H9 (cell line): ENCODE results near the gene SCRN3. TPM values are rescaled to one million over a fixed set of nuclear protein-coding genes. Genes with fewer than 3 reads are reported as not detected.

ENCODE experiments used
- DNase-seq: peaks from one replicate; pipeline ENCODE4 v3.0.0-alpha.2; 2017
- H2AFZ ChIP-seq: one replicate; pipeline ENCODE4 v1.6.1; 2013; ENCODE audit warnings: mild to moderate bottlenecking, low read length, control low read depth, moderate library complexity
- H2AK5ac ChIP-seq: 2 replicates; pipeline ENCODE4 v1.6.1; 2013; ENCODE audit warnings: low read length, control low read depth, mixed read lengths; ENCODE audit not compliant: insufficient read length
- H2BK120ac ChIP-seq: one replicate; pipeline ENCODE4 v1.6.1; 2013; ENCODE audit warnings: low read depth, mild to moderate bottlenecking, low read length, control low read depth, inconsistent platforms; ENCODE audit not compliant: poor library complexity, severe bottlenecking
- H2BK12ac ChIP-seq: 2 replicates; pipeline ENCODE4 v1.6.1; 2013; ENCODE audit warnings: low read length, control low read depth, mixed read lengths, low read depth; ENCODE audit not compliant: insufficient read length
- H2BK15ac ChIP-seq: 2 replicates; pipeline ENCODE4 v1.6.1; 2013; ENCODE audit warnings: low read depth, low read length, control low read depth
- H2BK20ac ChIP-seq: one replicate; pipeline ENCODE4 v1.6.1; 2013; ENCODE audit warnings: low read depth, mild to moderate bottlenecking, low read length, control low read depth, inconsistent platforms; ENCODE audit not compliant: poor library complexity, severe bottlenecking
- H2BK5ac ChIP-seq: 2 replicates; pipeline ENCODE4 v1.6.1; 2013; ENCODE audit warnings: low read length, control low read depth, mixed read lengths; ENCODE audit not compliant: insufficient read length
- H3K14ac ChIP-seq: 2 replicates; pipeline ENCODE4 v1.6.1; 2013; ENCODE audit warnings: low read length, control low read depth; ENCODE audit not compliant: insufficient read depth
- H3K18ac ChIP-seq: 2 replicates; pipeline ENCODE4 v1.6.1; 2013; ENCODE audit warnings: low read depth, mild to moderate bottlenecking, mixed read lengths, low read length, control low read depth; ENCODE audit not compliant: insufficient read length
- H3K23ac ChIP-seq: 2 replicates; pipeline ENCODE4 v1.6.1; 2013; ENCODE audit warnings: low read length, control low read depth, mixed read lengths, low read depth; ENCODE audit not compliant: insufficient read length
- H3K23me2 ChIP-seq: 2 replicates; pipeline ENCODE4 v1.6.1; 2013; ENCODE audit warnings: low read depth, mild to moderate bottlenecking, mixed read lengths, low read length, control low read depth; ENCODE audit not compliant: insufficient read length, poor library complexity, severe bottlenecking
- H3K27ac ChIP-seq: 2 replicates; pipeline ENCODE4 v1.5.1; 2013; ENCODE audit warnings: low read length, control low read depth, mixed read lengths, low read depth; ENCODE audit not compliant: insufficient read length
- H3K27me3 ChIP-seq: 2 replicates; pipeline ENCODE4 v1.6.1; 2013; ENCODE audit warnings: low read length, control low read depth, inconsistent platforms; ENCODE audit not compliant: insufficient read depth
- H3K4ac ChIP-seq: 2 replicates; pipeline ENCODE4 v1.6.1; 2013; ENCODE audit warnings: low read depth, mild to moderate bottlenecking, control low read depth, inconsistent platforms, low read length, moderate library complexity
- H3K4me1 ChIP-seq: 2 replicates; pipeline ENCODE4 v1.6.1; 2013; ENCODE audit warnings: low read length, control low read depth, inconsistent platforms; ENCODE audit not compliant: insufficient read depth
- H3K4me2 ChIP-seq: 2 replicates; pipeline ENCODE4 v1.6.1; 2013; ENCODE audit warnings: low read length, control low read depth, mixed read lengths; ENCODE audit not compliant: insufficient read length, insufficient read depth
- H3K56ac ChIP-seq: 2 replicates; pipeline ENCODE4 v1.6.1; 2013; ENCODE audit warnings: low read depth, mild to moderate bottlenecking, mixed read lengths, low read length, control low read depth; ENCODE audit not compliant: insufficient read length
- H3K79me1 ChIP-seq: 2 replicates; pipeline ENCODE4 v1.6.1; 2013; ENCODE audit warnings: low read depth, mild to moderate bottlenecking, moderate library complexity, low read length, control low read depth, inconsistent platforms; ENCODE audit not compliant: insufficient read depth, poor library complexity, severe bottlenecking
- H3K79me2 ChIP-seq: 2 replicates; pipeline ENCODE4 v1.6.1; 2013; ENCODE audit warnings: low read length, control low read depth, inconsistent platforms; ENCODE audit not compliant: insufficient read depth
- H3K9ac ChIP-seq: 2 replicates; pipeline ENCODE4 v1.6.1; 2013; ENCODE audit warnings: low read length, control low read depth, mixed read lengths; ENCODE audit not compliant: insufficient read length; ENCODE audit errors: extremely low read depth
- H3K9me3 ChIP-seq: one replicate; pipeline ENCODE4 v1.6.1; 2013; ENCODE audit warnings: low read depth, low read length, inconsistent platforms; ENCODE audit not compliant: control insufficient read depth
- H3T11ph ChIP-seq: one replicate; pipeline ENCODE4 v1.6.1; 2013; ENCODE audit warnings: mild to moderate bottlenecking, low read length, control low read depth, inconsistent platforms
- H4K20me1 ChIP-seq: one replicate; pipeline ENCODE4 v1.6.1; 2013; ENCODE audit not compliant: control insufficient read depth, insufficient read length, insufficient read depth
- H4K5ac ChIP-seq: 2 replicates; pipeline ENCODE4 v1.6.1; 2013; ENCODE audit warnings: low read depth, mild to moderate bottlenecking, mixed read lengths, low read length, control low read depth; ENCODE audit not compliant: insufficient read length
- H4K8ac ChIP-seq: replicated peaks from 2 replicates; pipeline ENCODE4 v1.6.1; 2013; ENCODE audit warnings: low read length, control low read depth, mixed read lengths, low read depth; ENCODE audit not compliant: insufficient read length
- H4K91ac ChIP-seq: 2 replicates; pipeline ENCODE4 v1.6.1; 2013; ENCODE audit warnings: low read depth, mild to moderate bottlenecking, moderate library complexity, mixed read lengths, low read length, control low read depth; ENCODE audit not compliant: insufficient read length
- H3K27ac Mint-ChIP-seq, 3 experiments: 2 replicates in 2 of 3; 3 replicates in 1 of 3; pipeline ENCODE4 v1.8.0; 2020 to 2021; ENCODE audit warnings: mixed read lengths in 3 of 3, mild to moderate bottlenecking in 1 of 3, moderate library complexity in 1 of 3
- H3K27me3 Mint-ChIP-seq: 2 replicates; pipeline ENCODE4 v1.8.0; 2021; ENCODE audit warnings: low read depth, mild to moderate bottlenecking, moderate library complexity, mixed read lengths
- H3K36me3 Mint-ChIP-seq, 3 experiments: 2 replicates in 2 of 3; 3 replicates in 1 of 3; pipeline ENCODE4 v1.8.0; 2020 to 2021; ENCODE audit warnings: low read depth in 3 of 3, mixed read lengths in 3 of 3; ENCODE audit not compliant: insufficient read depth in 1 of 3
- H3K4me1 Mint-ChIP-seq, 2 experiments: 2 replicates each; pipeline ENCODE4 v1.8.0; 2020; ENCODE audit warnings: mixed read lengths in 2 of 2
- H3K4me3 Mint-ChIP-seq, 2 experiments: 2 replicates in 1 of 2; 3 replicates in 1 of 2; pipeline ENCODE4 v1.8.0; 2020 to 2021; ENCODE audit warnings: mild to moderate bottlenecking in 2 of 2, mixed read lengths in 2 of 2, moderate library complexity in 1 of 2
- H3K9me3 Mint-ChIP-seq, 2 experiments: 2 replicates in 1 of 2; 3 replicates in 1 of 2; pipeline ENCODE4 v1.8.0; 2020; ENCODE audit warnings: mild to moderate bottlenecking in 2 of 2, mixed read lengths in 2 of 2, moderate library complexity in 1 of 2
- total RNA-seq: library from RNA; stranded (reverse); gene quantifications from 2 replicates; pipeline ENCODE4 v1.2.1, GENCODE V29; 2021
- TF ChIP-seq, protein P1 (sequence below): fragments of 200-600 bp; sonication (generic); conservative IDR thresholded peaks from 3 replicates; pipeline ENCODE4 v1.8.0; 2021; ENCODE audit warnings: antibody characterized with exemption, mild to moderate bottlenecking

The SCRN3 gene
- total RNA-seq, 1 experiment from 2014 or later = 8.7 TPM

DNA sequence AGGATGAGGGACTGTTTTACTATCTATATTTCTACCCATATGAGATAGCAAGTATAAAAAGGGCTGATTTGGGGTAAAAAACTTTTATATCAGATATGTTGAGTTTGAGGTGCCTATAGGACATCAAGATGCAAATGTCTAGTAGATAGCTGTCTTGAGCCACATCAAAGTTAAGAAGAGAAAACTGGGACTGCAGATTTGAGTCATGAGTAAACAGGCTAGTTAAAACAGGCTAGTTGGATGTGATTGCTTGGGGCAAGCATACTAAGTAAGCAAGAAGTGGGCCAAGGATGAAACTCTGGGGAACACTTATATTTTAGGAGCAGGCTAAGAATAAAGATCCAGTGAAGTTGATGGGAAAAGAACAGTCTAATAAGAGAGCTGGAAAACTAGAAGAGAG lies 2.8 kb upstream of the SCRN3 start:
- Histone ChIP-seq H3K4me1 (no peaks in the 10 kb centered on the region), H4K5ac (no peak overlapping the region), H3K27ac (no peak overlapping the region), H2AK5ac (no peak overlapping the region), H4K91ac (no peak overlapping the region), H3K18ac (no peak overlapping the region), H3K4ac (no peak overlapping the region), H4K8ac (no peak overlapping the region), H3K79me1 (peaks cover 2% of the 10 kb centered on the region), H2BK20ac (no peak overlapping the region), H2BK15ac (no peak overlapping the region), H2AFZ (no peak overlapping the region), H3K23me2 (peaks cover 9% of the 10 kb centered on the region), H3K14ac (no peak overlapping the region), H2BK5ac (no peak overlapping the region), H3K9ac (no peak overlapping the region), H3K79me2 (no peaks in the 10 kb centered on the region), H3K4me2 (no peak overlapping the region), H2BK12ac (no peak overlapping the region), H3K9me3 (no peaks in the 10 kb centered on the region), H3K23ac (no peak overlapping the region), H3T11ph (no peak overlapping the region), H3K56ac (no peak overlapping the region), H4K20me1 (no peaks in the 10 kb centered on the region), H2BK120ac (no peak overlapping the region), H3K27me3 (no peaks in the 10 kb centered on the region)
- TF ChIP-seq, protein P1, sequence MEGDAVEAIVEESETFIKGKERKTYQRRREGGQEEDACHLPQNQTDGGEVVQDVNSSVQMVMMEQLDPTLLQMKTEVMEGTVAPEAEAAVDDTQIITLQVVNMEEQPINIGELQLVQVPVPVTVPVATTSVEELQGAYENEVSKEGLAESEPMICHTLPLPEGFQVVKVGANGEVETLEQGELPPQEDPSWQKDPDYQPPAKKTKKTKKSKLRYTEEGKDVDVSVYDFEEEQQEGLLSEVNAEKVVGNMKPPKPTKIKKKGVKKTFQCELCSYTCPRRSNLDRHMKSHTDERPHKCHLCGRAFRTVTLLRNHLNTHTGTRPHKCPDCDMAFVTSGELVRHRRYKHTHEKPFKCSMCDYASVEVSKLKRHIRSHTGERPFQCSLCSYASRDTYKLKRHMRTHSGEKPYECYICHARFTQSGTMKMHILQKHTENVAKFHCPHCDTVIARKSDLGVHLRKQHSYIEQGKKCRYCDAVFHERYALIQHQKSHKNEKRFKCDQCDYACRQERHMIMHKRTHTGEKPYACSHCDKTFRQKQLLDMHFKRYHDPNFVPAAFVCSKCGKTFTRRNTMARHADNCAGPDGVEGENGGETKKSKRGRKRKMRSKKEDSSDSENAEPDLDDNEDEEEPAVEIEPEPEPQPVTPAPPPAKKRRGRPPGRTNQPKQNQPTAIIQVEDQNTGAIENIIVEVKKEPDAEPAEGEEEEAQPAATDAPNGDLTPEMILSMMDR = no peak
- no peak overlapping the region for H3K4me3 Mint-ChIP-seq
- no peaks in the 10 kb centered on the region for H3K27me3 Mint-ChIP-seq
- no peak for DNase-seq
- H3K36me3 Mint-ChIP-seq = peaks cover 0 to 5% (median 0%) of the 10 kb centered on the region in 3 experiments; a peak in 5 of 7 replicates
- peaks cover 0 to 3% of the 10 kb centered on the region in 2 experiments; a peak in 1 of 5 replicates for H3K9me3 Mint-ChIP-seq
- H3K27ac Mint-ChIP-seq = no peak overlapping the region
- peaks cover 7 to 8% of the 10 kb centered on the region in 2 experiments for H3K4me1 Mint-ChIP-seq
